Gastroesophageal sphincter (tissue), 4 donors: ENCODE results near the gene ASB2. TPM values are rescaled to one million over a fixed set of nuclear protein-coding genes. Genes with fewer than 3 reads are reported as not detected.

ENCODE experiments used
- ATAC-seq: fragments of 150-250 bp; one replicate; pipeline ENCODE4 v1.9.1; 2016; ENCODE audit warnings: mild to moderate bottlenecking, moderate library complexity
- H3K27ac ChIP-seq, 4 donors: fragments of 200-600 bp; sonication (generic) in 3 of 4; 1 replicate in 3 of 4; 2 replicates in 1 of 4; pipeline ENCODE4 v1.5.1; 2016 to 2019
- H3K27me3 ChIP-seq: fragments of 200-600 bp; sonication (generic); one replicate; pipeline ENCODE4 v1.5.1; 2019
- H3K36me3 ChIP-seq, 2 donors: fragments of 200-600 bp; sonication (generic); one replicate each; pipeline ENCODE4 v1.5.1; 2019; ENCODE audit warnings: control low read depth in 1 of 2
- H3K4me1 ChIP-seq, 3 donors: fragments of 200-600 bp; sonication (generic); 1 replicate in 2 of 3; 2 replicates in 1 of 3; pipeline ENCODE4 v1.5.1; 2016 to 2019; ENCODE audit warnings: control low read depth in 2 of 3
- H3K4me3 ChIP-seq, 2 donors: fragments of 200-600 bp; sonication (generic); one replicate each; pipeline ENCODE4 v1.5.1; 2019; ENCODE audit warnings: mild to moderate bottlenecking in 1 of 2, moderate library complexity in 1 of 2
- H3K9me3 ChIP-seq, 3 donors: fragments of 200-600 bp; sonication (generic); one replicate each; pipeline ENCODE4 v1.5.1; 2017 to 2019; ENCODE audit warnings: control low read depth in 2 of 3
- EP300 ChIP-seq: sonication (generic); formaldehyde crosslinking; IDR thresholded peaks from one replicate; pipeline ENCODE4 v1.6.1; 2017; ENCODE audit warnings: antibody characterized with exemption, mild to moderate bottlenecking
- POLR2A ChIP-seq, 2 donors: fragments of 450-650 bp; IDR thresholded peaks; one replicate each; pipeline ENCODE4 v1.6.1; 2017; ENCODE audit warnings: antibody characterized with exemption in 2 of 2, mild to moderate bottlenecking in 2 of 2, moderate library complexity in 1 of 2
- POLR2AphosphoS5 ChIP-seq: sonication (generic); formaldehyde crosslinking; IDR thresholded peaks from one replicate; pipeline ENCODE4 v1.6.1; 2017; ENCODE audit warnings: antibody characterized with exemption
- WGBS, 2 donors: methylation state at CpG; one replicate each; pipeline ENCODE4 v1.1.5; 2018; ENCODE audit warnings: low coverage in 1 of 2; 5-methylcytosine and 5-hydroxymethylcytosine counted together
- total RNA-seq, 4 donors: library from RNA; depleted of rRNA; stranded (reverse); fragments of >200 nt; gene quantifications; one replicate each; pipeline ENCODE4 v1.1.0, GENCODE V29; 2016
- TF ChIP-seq, protein P1 (sequence below), 4 experiments: fragments of 200-600 bp in 2 of 4; fragments of 450-650 bp in 2 of 4; sonication (generic) in 1 of 4; IDR thresholded peaks; one replicate each; pipeline ENCODE4 v1.5.1; 2017 to 2019; ENCODE audit warnings: antibody characterized with exemption in 4 of 4, mild to moderate bottlenecking in 2 of 4, moderate library complexity in 2 of 4

Gene ASB2
- total RNA-seq, 4 donors from 2014 or later, result 118 to 208 (median 120) TPM

GRCh38 chr14:93932642-93933041 is 43.7 kb downstream of the ASB2 start:
- no peak for TF ChIP-seq EP300
- TF ChIP-seq, protein P1, sequence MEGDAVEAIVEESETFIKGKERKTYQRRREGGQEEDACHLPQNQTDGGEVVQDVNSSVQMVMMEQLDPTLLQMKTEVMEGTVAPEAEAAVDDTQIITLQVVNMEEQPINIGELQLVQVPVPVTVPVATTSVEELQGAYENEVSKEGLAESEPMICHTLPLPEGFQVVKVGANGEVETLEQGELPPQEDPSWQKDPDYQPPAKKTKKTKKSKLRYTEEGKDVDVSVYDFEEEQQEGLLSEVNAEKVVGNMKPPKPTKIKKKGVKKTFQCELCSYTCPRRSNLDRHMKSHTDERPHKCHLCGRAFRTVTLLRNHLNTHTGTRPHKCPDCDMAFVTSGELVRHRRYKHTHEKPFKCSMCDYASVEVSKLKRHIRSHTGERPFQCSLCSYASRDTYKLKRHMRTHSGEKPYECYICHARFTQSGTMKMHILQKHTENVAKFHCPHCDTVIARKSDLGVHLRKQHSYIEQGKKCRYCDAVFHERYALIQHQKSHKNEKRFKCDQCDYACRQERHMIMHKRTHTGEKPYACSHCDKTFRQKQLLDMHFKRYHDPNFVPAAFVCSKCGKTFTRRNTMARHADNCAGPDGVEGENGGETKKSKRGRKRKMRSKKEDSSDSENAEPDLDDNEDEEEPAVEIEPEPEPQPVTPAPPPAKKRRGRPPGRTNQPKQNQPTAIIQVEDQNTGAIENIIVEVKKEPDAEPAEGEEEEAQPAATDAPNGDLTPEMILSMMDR (IDR thresholded peaks at IDR 0.05), result no peak
- TF ChIP-seq POLR2A (IDR thresholded peaks at IDR 0.05), result no peak
- TF ChIP-seq POLR2AphosphoS5, result no peak
- Histone ChIP-seq H3K4me1 (peaks cover 0 to 39% (median 0%) of the 10 kb centered on the region in 3 donors), H3K27ac (peak overlapping the region in 2 of 4 donors; percentile 32 to 66), H3K9me3 (no peaks in the 10 kb centered on the region), H3K4me3 (no peak overlapping the region), H3K36me3 (peaks cover 0 to 77% of the 10 kb centered on the region in 2 donors), H3K27me3 (no peaks in the 10 kb centered on the region)
- WGBS, 2 donors, result no CpG with 5 or more reads among the region's 4 CpGs
- no peak for ATAC-seq

- H3K27ac ChIP-seq, result no peak overlapping the region
- peaks cover 0 to 30% (median 0%) of the 10 kb centered on the region in 3 donors for H3K4me1 ChIP-seq
- peaks cover 0 to 60% of the 10 kb centered on the region in 2 donors for H3K36me3 ChIP-seq
- no peaks in the 10 kb centered on the region for H3K9me3 ChIP-seq
- WGBS, 2 donors, result 77% methylated on average over 4 of the region's 4 CpGs; no CpG with 5 or more reads in 1 of the 2 donors
- no peak for TF ChIP-seq POLR2AphosphoS5
- TF ChIP-seq POLR2A (IDR thresholded peaks at IDR 0.05), result no peak
- TF ChIP-seq, protein P1 (IDR thresholded peaks at IDR 0.05), result no peak
- TF ChIP-seq EP300, result no peak
- H3K4me3 ChIP-seq, result no peak overlapping the region
- ATAC-seq, result no peak
- no peaks in the 10 kb centered on the region for H3K27me3 ChIP-seq
Observed at GRCh38 chr14:93930989-93931307, 45.4 kb downstream of the ASB2 start.

GRCh38 chr14:93930296-93930988 is 45.9 kb downstream of the ASB2 start:
- Histone ChIP-seq H3K9me3 (no peaks in the 10 kb centered on the region), H3K4me3 (no peak overlapping the region), H3K27ac (no peak overlapping the region), H3K27me3 (no peaks in the 10 kb centered on the region), H3K4me1 (peaks cover 0 to 28% (median 0%) of the 10 kb centered on the region in 3 donors), H3K36me3 (peaks cover 0 to 55% of the 10 kb centered on the region in 2 donors)
- no peak for TF ChIP-seq POLR2A (IDR thresholded peaks at IDR 0.05)
- TF ChIP-seq EP300, result no peak
- TF ChIP-seq, protein P1 (IDR thresholded peaks at IDR 0.05), result no peak
- no peak for TF ChIP-seq POLR2AphosphoS5
- ATAC-seq, result no peak
- 75% methylated on average over 5 of the region's 8 CpGs; no CpG with 5 or more reads in 1 of the 2 donors for WGBS, 2 donors

- H3K27me3 ChIP-seq, result no peaks in the 10 kb centered on the region
- no peak for ATAC-seq
- TF ChIP-seq EP300 (no peak), POLR2A (IDR thresholded peaks at IDR 0.05) (no peak), POLR2AphosphoS5 (no peak)
- TF ChIP-seq, protein P1 (IDR thresholded peaks at IDR 0.05), result no peak
- H3K4me3 ChIP-seq, result no peak overlapping the region
- H3K27ac ChIP-seq, result no peak overlapping the region
- 80% methylated on average over 1 of the region's 11 CpGs; no CpG with 5 or more reads in 1 of the 2 donors for WGBS, 2 donors
- H3K4me1 ChIP-seq, result peaks cover 0 to 20% (median 0%) of the 10 kb centered on the region in 3 donors
- peaks cover 0 to 47% of the 10 kb centered on the region in 2 donors for H3K36me3 ChIP-seq
- no peaks in the 10 kb centered on the region for H3K9me3 ChIP-seq
Observed at GRCh38 chr14:93929657-93930056, 46.7 kb downstream of the ASB2 start.

DNA sequence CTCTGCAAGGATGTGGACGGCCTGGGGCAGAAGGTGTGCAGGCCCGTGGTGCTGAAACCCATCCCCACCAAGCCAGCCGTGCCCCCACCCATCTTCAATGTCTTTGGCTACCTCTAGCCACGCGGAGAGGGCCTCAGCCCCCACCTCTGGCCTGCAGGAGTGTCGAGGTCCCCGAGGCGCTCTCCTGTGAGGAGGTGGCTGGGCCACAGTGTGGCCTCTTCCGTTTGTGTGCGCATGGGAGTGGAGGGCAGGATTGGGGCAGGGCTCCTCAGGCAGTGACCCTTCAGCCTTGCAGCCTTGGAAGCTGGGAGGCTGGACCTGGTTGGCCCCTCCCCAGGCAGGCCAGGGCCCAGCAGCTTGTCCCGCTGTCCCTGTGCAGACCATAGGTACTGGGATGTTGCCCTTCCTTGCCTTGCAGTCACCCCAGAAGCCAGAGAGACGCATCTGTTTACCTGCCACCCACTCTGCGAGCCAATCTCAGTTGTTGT is 47.3 kb downstream of the ASB2 start:
- 85% methylated on average over 3 of the region's 13 CpGs; no CpG with 5 or more reads in 1 of the 2 donors for WGBS, 2 donors
- H3K36me3 ChIP-seq, result peaks cover 0 to 41% of the 10 kb centered on the region in 2 donors
- TF ChIP-seq POLR2A (IDR thresholded peaks at IDR 0.05), result no peak
- TF ChIP-seq, protein P1 (IDR thresholded peaks at IDR 0.05), result no peak
- no peak for TF ChIP-seq POLR2AphosphoS5
- no peak for TF ChIP-seq EP300
- H3K9me3 ChIP-seq, result no peaks in the 10 kb centered on the region
- peaks cover 0 to 14% (median 0%) of the 10 kb centered on the region in 3 donors for H3K4me1 ChIP-seq
- no peak for ATAC-seq
- no peaks in the 10 kb centered on the region for H3K27me3 ChIP-seq
- no peak overlapping the region for H3K27ac ChIP-seq
- no peak overlapping the region for H3K4me3 ChIP-seq
